ENCODE data around the gene RBM12. TPM values are rescaled to one million over a fixed set of nuclear protein-coding genes. Genes with fewer than 3 reads are reported as not detected.
A peak's percentile ranks its signal among the peaks of the same experiment; 100 is the strongest.

The RBM12 gene
- total RNA-seq, 1 donor from 2014 or later: 38.6 TPM

- peak overlapping the region; percentile 67 to 73 (median 70) for H3K4me3 ChIP-seq (ENCODE audit: low read length in 3 of 3)
- H3K36me3 ChIP-seq (ENCODE audit: control insufficient read depth in 3 of 3, insufficient read depth in 3 of 3, low read length in 3 of 3): no peaks in the 10 kb centered on the region
- H3K27ac ChIP-seq (ENCODE audit: low read depth, low read length): no peak overlapping the region
- H3K27me3 ChIP-seq (ENCODE audit: control insufficient read depth in 3 of 3, insufficient read depth in 3 of 3, low read length in 3 of 3): peaks cover 11 to 17% (median 15%) of the 10 kb centered on the region in 3 donors
- H3K9me3 ChIP-seq (ENCODE audit: control insufficient read depth in 3 of 3, low read length in 3 of 3): no peaks in the 10 kb centered on the region
- H3K4me1 ChIP-seq (ENCODE audit: control insufficient read depth in 3 of 3, insufficient read depth in 3 of 3, low read length in 3 of 3): peaks cover 9 to 19% (median 15%) of the 10 kb centered on the region in 3 donors
- peak overlapping the region; percentile 50 to 78 (median 57) for H3K9ac ChIP-seq (ENCODE audit: low read depth in 1 of 3, low read length in 3 of 3)
Measured at GRCh38 chr20:35600993-35601973, 63.4 kb downstream of the RBM12 start.

GRCh38 chr20:35600176-35600992 is 64.3 kb downstream of the RBM12 start:
- Histone ChIP-seq H3K9ac (ENCODE audit: low read depth in 1 of 3, low read length in 3 of 3) (peak overlapping the region in 1 of 3 donors; percentile 57), H3K27ac (ENCODE audit: low read depth, low read length) (no peak overlapping the region), H3K9me3 (ENCODE audit: control insufficient read depth in 3 of 3, low read length in 3 of 3) (no peaks in the 10 kb centered on the region), H3K4me3 (ENCODE audit: low read length in 3 of 3) (peak overlapping the region; percentile 67 to 73 (median 70)), H3K27me3 (ENCODE audit: control insufficient read depth in 3 of 3, insufficient read depth in 3 of 3, low read length in 3 of 3) (peaks cover 9 to 17% (median 15%) of the 10 kb centered on the region in 3 donors), H3K36me3 (ENCODE audit: control insufficient read depth in 3 of 3, insufficient read depth in 3 of 3, low read length in 3 of 3) (no peaks in the 10 kb centered on the region), H3K4me1 (ENCODE audit: control insufficient read depth in 3 of 3, insufficient read depth in 3 of 3, low read length in 3 of 3) (peaks cover 9 to 19% (median 15%) of the 10 kb centered on the region in 3 donors)

- no peak overlapping the region for H3K9ac ChIP-seq (ENCODE audit: low read depth in 1 of 3, low read length in 3 of 3)
- peaks cover 9 to 17% (median 15%) of the 10 kb centered on the region in 3 donors for H3K27me3 ChIP-seq (ENCODE audit: control insufficient read depth in 3 of 3, insufficient read depth in 3 of 3, low read length in 3 of 3)
- no peak overlapping the region for H3K27ac ChIP-seq (ENCODE audit: low read depth, low read length)
- no peaks in the 10 kb centered on the region for H3K36me3 ChIP-seq (ENCODE audit: control insufficient read depth in 3 of 3, insufficient read depth in 3 of 3, low read length in 3 of 3)
- peaks cover 9 to 19% (median 15%) of the 10 kb centered on the region in 3 donors for H3K4me1 ChIP-seq (ENCODE audit: control insufficient read depth in 3 of 3, insufficient read depth in 3 of 3, low read length in 3 of 3)
- no peak overlapping the region for H3K4me3 ChIP-seq (ENCODE audit: low read length in 3 of 3)
- H3K9me3 ChIP-seq (ENCODE audit: control insufficient read depth in 3 of 3, low read length in 3 of 3): no peaks in the 10 kb centered on the region
Measured at GRCh38 chr20:35599776-35600120, 65.0 kb downstream of the RBM12 start.

Small RNA genes within 50 kb of the gene (small RNA-seq; reads per million reads assigned to genes)
- not detected for gene RNU6-759P

Other genes with a start within 250 kb of the RBM12 start
- 0.52 TPM for gene GDF5, start 226.7 kb downstream of the RBM12 start, total RNA-seq
- 14.6 TPM for gene CEP250, start 209.3 kb downstream of the RBM12 start, total RNA-seq
- gene C20orf173, start 135.2 kb downstream of the RBM12 start, total RNA-seq: not detected
- gene ERGIC3, start 122.8 kb downstream of the RBM12 start, total RNA-seq: 328 TPM
- 1.0 TPM for gene SPAG4, start 49.1 kb downstream of the RBM12 start, total RNA-seq
- gene CPNE1, start within 50 bp of the RBM12 start, total RNA-seq: 116 TPM
- gene NFS1, start 34.5 kb upstream of the RBM12 start, total RNA-seq: 11.5 TPM
- 103 TPM for gene ROMO1, start 34.5 kb upstream of the RBM12 start, total RNA-seq
- 407 TPM for gene RBM39, start 77.4 kb upstream of the RBM12 start, total RNA-seq
- 26.6 TPM for gene PHF20, start 107.1 kb upstream of the RBM12 start, total RNA-seq

Data from skeletal muscle tissue (tissue), 5 donors.